HEK293T (cell line): Measurements from ENCODE around the gene TM7SF2.

Experiments used
- BHLHE40 ChIP-seq: fragments of 450-650 bp; IDR thresholded peaks from 2 replicates; pipeline ENCODE4 v1.6.1; 2016; ENCODE audit warnings: mild to moderate bottlenecking, moderate library complexity, borderline replicate concordance
- ELF4 ChIP-seq: fragments of 450-650 bp; IDR thresholded peaks from 2 replicates; pipeline ENCODE4 v1.6.1; 2017; ENCODE audit warnings: antibody characterized with exemption
- ZNF384 ChIP-seq: fragments of 450-650 bp; IDR thresholded peaks from 2 replicates; pipeline ENCODE4 v1.6.1; 2016

GRCh38 chr11:65067446-65067845, 44.2 kb upstream of the TM7SF2 start:
- no peak for TF ChIP-seq BHLHE40
- no peak for TF ChIP-seq ZNF384
- TF ChIP-seq ELF4, result no peak
